GF-D8 (cell line): ENCODE results near the gene CORO7.

Source experiments
- DNase-seq: peaks from one replicate; lab custom pipeline; 2025; lab: John Stamatoyannopoulos, UW

CORO7 gene

DNA sequence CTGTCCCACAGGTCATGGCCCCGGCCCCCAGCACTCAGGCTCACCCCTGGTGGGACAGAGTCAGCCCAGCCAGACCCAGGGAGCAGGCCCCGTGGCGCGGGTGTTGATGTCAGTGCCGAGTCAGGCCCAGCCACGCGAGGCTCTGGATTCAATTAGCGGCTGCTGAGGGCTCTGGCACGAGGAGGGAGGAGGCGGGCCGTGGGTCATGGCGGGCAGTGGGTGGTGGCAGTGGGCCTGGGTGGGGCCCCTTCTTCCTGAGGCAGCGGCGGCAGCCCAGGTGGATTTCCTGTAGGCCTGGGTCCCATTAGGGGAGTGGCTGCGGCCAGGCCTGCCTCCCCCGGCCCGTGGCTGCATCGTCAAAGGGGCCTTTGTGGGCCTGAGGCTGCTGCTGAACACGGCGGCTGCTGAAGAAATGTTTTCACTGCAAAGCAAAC, 31.9 kb downstream of the CORO7 start:
- DNase-seq: no peak

GRCh38 chr16:4383591-4384444, 32.6 kb downstream of the CORO7 start:
- DNase-seq: no peak

DNA sequence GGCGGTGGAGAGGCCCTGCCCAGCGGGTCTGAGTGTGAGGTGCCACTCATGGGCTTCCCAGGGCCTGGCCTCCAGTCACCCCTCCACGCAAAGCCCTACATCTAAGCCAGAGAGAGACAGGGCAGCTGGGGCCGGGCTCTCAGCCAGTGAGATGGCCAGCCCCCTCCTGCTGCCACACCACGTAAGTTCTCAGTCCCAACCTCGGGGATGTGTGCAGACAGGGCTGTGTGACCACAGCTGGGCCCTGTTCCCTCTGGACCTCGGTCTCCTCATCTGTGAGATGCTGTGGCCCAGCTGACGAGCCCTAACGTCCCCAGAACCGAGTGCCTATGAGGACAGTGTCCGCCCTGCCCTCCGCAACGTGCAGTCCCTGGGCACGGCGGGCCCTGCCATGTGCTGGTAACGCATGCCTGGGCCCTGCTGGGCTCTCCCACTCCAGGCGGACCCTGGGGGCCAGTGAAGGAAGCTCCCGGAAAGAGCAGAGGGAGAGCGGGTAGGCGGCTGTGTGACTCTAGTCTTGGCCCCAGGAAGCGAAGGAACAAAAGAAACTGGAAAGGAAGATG, 33.5 kb downstream of the CORO7 start:
- DNase-seq: no peak

- no peak for DNase-seq
Observed at GRCh38 chr16:4381935-4382794, 34.2 kb downstream of the CORO7 start.

DNA sequence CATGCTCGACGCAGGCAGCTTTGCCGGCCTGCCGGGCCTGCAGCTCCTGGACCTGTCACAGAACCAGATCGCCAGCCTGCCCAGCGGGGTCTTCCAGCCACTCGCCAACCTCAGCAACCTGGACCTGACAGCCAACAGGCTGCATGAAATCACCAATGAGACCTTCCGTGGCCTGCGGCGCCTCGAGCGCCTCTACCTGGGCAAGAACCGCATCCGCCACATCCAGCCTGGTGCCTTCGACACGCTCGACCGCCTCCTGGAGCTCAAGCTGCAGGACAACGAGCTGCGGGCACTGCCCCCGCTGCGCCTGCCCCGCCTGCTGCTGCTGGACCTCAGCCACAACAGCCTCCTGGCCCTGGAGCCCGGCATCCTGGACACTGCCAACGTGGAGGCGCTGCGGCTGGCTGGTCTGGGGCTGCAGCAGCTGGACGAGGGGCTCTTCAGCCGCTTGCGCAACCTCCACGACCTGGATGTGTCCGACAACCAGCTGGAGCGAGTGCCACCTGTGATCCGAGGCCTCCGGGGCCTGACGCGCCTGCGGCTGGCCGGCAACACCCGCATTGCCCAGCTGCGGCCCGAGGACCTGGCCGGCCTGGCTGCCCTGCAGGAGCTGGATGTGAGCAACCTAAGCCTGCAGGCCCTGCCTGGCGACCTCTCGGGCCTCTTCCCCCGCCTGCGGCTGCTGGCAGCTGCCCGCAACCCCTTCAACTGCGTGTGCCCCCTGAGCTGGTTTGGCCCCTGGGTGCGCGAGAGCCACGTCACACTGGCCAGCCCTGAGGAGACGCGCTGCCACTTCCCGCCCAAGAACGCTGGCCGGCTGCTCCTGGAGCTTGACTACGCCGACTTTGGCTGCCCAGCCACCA, 35.1 kb downstream of the CORO7 start:
- DNase-seq: no peak

GRCh38 chr16:4380119-4381063, 36.0 kb downstream of the CORO7 start:
- DNase-seq: no peak

DNA sequence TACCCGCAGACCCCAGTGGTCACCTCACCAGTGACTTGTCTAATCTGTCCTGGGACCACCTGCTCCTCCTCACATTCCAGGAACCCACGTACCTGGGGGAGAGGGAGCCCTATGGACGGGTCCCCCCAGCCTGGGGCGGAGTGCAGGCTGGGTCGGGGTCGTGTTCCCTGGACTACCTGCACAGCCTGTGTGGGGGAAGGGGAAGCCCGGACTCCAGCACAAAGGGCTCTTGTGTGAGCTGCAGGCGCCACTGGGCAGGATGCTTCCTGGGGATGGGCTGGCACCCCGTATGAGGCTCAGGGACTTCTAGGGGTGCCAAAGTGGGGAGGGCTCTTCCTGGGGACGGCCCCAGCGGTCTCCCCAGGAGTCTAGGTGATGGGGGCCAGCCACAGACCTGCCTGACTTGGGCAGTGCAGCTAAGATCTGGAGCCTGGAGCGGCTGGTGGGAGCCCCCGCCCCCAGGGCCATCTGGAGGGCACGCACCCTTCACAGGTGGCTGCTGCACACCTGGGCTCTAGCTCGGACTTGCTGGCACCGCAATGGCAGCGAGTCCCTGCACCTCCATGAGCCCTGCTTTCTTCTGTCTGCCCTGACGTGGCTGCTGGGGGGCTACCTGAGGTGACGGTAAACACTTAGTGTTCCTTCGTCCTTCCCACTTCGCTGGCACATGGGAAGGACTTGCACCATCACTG, 37.3 kb downstream of the CORO7 start:
- DNase-seq: no peak

DNA sequence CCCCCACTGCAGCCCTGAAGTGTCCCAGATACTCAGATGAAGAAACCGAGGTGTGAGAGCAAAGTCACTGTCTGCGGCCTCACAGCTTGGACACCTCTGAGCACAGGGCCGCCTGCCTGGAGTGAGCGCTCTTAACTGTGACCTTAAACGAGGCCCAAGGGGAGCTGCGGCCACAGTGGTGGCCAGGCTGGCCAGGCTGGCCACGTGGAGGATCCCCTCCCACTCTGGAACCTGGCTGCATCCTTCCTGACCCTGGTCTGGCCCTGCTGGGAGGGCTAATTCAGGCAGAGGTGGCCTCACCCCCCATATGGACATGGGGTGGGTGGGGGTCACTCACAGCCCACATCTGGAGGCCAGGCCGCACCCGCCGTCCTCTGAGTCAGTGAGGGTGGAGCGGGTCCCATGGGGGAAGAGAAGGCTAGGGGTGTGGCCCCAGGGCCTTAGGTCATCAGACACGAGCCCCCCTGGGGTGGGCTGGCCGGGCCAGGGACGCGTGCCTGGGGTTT, 38.2 kb downstream of the CORO7 start:
- DNase-seq: no peak

DNA sequence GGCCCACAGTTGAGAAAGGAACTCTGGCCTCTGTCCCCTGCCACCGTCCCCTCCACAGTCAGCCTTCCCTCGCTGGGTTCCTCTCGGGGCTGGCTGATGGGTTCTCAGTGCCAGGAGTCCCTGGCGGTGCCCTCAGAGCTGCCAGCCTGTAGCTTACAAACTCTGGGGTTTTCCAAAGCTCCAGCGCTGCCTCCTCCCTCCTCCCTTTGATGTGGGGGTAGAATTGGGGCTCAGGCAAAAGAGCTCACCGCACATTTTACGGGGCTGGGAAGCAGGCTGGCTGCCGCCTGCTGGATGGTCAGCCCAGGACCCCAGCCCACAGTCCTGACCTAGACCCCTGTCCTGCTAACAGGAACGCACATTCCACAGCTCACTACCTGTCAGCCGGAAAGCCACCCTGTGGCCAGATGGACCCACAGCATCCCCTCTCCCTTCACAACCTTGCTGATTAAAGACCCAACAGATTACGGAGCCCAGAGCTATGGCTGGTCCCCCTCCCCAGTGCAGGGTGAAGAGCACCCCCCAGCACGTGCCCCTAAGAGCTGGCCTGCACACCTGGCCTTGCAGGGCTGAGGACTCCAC, 38.7 kb downstream of the CORO7 start:
- no peak for DNase-seq

- DNase-seq: no peak
Observed at GRCh38 chr16:4376893-4377572, 39.4 kb downstream of the CORO7 start.

DNA sequence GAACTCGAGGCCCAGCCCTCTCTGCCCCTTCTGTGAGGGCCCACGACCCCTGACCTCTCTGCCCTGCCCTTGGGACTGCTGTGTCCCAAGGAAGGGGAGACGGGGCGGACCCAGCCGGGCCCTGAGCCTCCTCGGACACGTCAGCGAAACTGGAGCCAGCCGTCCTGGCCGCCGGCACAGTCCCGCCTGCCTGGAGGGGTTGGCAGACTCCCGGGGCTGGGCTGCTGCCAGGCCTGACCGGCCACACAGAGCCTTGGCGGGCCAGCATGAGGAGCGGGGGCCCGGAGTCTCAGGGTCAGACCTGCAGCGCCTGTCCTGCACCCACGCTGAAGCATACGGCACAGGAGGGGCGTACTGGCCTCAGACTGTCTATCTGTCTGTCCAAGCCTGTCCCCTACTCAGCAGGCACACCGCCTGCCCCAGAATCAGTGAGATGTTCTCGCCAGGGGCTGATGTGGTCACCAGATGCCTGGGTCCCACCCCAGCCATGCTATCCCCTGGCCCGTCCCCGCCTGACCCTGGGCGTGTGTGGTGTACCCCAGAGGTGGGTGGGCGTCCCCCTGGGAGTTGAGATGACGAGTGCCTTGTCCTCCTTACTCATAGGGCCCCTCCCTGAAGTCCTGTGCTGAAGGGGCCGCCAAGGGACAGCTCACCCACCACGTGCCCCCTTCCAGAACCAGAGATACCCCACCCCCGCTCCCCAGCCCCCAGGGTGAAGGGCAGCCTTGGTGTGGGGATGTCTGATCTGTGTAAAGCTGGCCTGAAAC, 40.1 kb downstream of the CORO7 start:
- DNase-seq: no peak

DNA sequence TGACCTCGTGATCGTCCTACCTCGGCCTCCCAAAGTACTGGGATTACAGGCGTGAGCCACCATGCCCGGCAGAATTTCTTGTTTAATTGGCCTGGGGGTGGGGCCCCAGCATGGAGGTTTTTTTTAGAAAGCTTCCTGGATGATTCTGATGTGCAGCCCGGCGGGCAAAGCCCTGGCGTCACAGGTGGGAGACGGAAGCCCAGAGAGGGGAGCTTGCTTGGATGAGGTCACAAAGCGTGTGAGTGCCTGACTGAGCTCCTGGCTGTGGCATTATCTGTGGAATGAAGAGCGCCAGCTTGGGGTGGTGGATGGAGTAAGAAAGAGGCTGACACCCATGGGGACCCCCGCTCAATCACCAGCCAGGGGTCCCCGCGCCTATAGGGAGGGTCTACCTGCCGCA, 40.7 kb downstream of the CORO7 start:
- DNase-seq: no peak

- no peak for DNase-seq
Observed at GRCh38 chr16:4373909-4374742, 42.3 kb downstream of the CORO7 start.

DNA sequence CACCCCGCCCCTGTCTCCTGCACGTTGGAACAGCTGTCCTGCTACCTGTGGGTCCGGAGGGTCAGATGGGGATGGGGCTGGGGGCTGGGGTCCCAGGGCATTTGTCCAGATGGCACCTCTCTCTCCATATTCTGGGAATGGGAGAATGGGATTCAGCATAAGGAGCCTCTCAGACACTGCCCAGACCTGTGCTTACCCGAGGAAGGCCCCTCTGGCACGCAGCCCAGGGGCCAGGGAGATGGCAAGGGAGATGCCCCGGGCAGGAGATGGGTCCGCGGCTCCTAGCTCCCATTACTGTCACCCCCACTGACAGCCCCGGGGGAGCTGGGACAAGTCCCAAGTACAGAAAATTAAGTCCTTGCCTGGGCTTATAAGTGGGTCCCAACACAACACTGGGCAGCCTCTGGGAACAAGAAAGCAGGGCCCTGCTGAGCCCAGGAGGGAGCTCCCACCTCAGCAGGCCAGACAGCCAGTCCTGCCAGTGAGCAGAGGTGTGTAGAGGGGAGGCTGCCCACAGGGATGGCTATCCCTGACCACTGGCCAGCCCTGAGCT, 43.0 kb downstream of the CORO7 start:
- DNase-seq: no peak

DNA sequence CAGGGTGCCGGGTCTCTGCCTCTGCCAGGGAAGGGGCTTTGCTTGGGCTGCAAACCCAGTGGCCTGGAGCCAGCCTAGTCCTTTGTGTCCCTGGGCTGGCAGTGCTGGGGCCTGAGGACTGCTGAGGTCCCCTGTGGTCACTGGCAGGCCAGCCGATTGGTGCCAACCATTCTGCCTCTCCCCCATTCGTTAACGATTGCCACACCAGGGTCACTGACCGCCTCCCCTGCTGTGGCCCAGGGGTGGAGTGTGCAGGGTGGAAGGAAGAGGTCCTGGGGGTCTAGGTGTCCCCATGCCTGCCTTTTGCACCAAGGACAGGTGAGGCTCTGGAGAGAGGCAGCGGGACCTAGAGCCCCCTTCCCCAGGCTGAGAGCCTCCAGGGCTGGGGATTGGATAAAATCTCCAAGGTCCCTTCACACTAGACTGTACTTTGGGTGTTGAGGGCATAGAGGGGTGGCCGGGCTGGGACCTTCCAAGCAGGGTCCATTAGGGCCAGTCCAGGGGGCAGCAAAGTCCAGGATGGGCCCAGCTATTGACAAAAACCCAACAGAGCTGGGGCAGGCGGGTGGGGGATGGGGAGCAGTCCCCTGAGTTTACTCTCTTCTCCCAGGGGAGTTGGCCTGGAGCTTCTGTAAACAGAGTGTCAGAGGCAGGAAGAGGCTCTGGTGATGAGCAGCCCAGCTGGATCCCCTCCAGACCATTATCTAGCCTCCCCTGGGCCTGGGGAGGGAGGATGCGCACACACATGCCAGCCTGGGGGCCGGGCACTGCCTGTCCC, 43.6 kb downstream of the CORO7 start:
- DNase-seq: no peak

DNA sequence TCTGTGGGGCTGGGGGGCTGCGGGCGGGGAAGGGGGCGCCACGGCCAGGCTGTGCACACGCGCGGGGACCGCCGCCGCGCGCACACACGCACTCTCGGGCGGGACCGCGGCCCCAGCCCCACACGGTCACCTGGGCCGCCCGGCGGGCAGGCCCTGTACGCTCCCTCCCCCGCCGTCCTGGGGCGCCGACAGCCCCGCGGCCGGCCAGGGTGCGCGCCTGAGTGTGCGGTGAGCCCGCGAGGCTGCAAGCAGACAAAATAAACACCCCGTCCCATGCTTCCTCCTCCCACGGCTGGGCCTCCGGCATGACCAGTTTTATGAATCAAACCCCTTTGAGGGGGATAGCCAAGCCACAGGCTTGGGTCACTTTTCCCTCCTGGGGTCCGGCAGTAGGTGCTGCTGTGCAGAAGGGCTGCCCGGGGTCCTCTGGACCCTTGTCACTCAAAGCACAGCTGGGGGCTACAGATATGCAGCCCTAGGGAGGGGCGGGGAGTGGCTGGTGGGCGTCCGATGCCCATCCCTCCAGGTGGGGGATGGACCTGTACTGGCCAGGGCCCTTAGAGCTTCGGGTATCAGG, 44.3 kb downstream of the CORO7 start:
- no peak for DNase-seq
